Mucosa of rectum (tissue), 2 donors: ENCODE results near the gene POC1A.
A peak's percentile ranks its signal among the peaks of the same experiment; 100 is the strongest.

Experiments
- H3K27ac ChIP-seq, 2 donors: one replicate each; pipeline ENCODE4 v1.7.0; 2013; ENCODE audit warnings: inconsistent platforms in 2 of 2, low read depth in 2 of 2, low read length in 2 of 2
- H3K27me3 ChIP-seq, 2 donors: one replicate each; pipeline ENCODE4 v1.7.0; 2013; ENCODE audit warnings: low read length in 2 of 2; ENCODE audit not compliant: control insufficient read depth in 2 of 2, insufficient read depth in 2 of 2
- H3K36me3 ChIP-seq, 2 donors: one replicate each; pipeline ENCODE4 v1.7.0; 2013; ENCODE audit warnings: low read length in 2 of 2; ENCODE audit not compliant: control insufficient read depth in 2 of 2, insufficient read depth in 2 of 2
- H3K4me1 ChIP-seq, 2 donors: one replicate each; pipeline ENCODE4 v1.7.0; 2013; ENCODE audit warnings: low read length in 2 of 2, mild to moderate bottlenecking in 1 of 2; ENCODE audit not compliant: control insufficient read depth in 2 of 2, insufficient read depth in 2 of 2
- H3K4me3 ChIP-seq, 2 donors: one replicate each; pipeline ENCODE4 v1.7.0; 2013; ENCODE audit warnings: low read length in 2 of 2
- H3K9ac ChIP-seq, 2 donors: one replicate each; pipeline ENCODE4 v1.7.0; 2013; ENCODE audit warnings: low read length in 2 of 2, low read depth in 1 of 2, mild to moderate bottlenecking in 1 of 2
- H3K9me3 ChIP-seq, 2 donors: one replicate each; pipeline ENCODE4 v1.7.0; 2013; ENCODE audit warnings: low read length in 2 of 2; ENCODE audit not compliant: control insufficient read depth in 2 of 2
- donor health status: healthy.
- donor health status: Normal muscosa, but diverticular disease.

POC1A gene

DNA sequence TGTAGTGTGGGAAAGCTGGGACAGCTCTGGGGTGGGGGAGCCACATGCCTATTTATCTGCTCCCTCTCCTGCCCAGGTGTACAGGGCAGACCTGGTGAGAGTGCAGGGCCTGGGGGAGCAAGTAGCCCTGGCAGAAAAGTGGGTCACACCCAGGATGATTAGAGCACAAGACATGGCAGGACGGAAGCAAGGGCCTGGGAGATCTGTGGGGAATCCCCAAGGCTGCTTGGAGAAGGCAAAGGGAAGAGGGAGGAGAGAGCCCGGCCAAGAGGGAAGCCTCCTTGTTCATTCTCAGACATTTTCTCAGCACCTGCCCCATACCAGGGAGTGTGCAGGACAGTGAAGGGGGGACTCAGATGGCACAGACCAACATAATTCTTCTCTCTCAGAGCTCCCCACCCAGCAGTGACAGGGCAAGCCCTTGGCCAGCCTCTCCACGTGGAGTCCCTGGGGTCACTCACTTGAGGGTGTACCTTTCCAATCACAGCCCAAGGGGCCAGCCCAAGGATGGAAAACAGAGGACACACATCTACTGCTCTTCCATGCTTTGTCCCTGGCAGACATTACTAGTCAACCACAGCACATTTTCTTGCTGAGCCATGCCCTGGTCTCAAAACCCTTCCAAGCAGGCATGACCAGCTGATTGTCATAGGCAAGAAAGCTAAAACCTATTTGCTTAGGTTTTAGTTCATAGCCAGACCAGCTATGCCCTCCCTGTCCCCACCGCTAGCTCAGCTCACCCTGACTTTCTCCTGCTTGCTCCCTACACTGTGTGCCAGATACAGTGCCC is 92.9 kb downstream of the POC1A start:
- Histone ChIP-seq H3K27me3 (no peaks in the 10 kb centered on the region), H3K9ac (no peak overlapping the region), H3K4me3 (no peak overlapping the region), H3K36me3 (no peaks in the 10 kb centered on the region), H3K9me3 (no peaks in the 10 kb centered on the region), H3K27ac (no peak overlapping the region), H3K4me1 (peaks cover 6 to 13% of the 10 kb centered on the region in 2 donors)

DNA sequence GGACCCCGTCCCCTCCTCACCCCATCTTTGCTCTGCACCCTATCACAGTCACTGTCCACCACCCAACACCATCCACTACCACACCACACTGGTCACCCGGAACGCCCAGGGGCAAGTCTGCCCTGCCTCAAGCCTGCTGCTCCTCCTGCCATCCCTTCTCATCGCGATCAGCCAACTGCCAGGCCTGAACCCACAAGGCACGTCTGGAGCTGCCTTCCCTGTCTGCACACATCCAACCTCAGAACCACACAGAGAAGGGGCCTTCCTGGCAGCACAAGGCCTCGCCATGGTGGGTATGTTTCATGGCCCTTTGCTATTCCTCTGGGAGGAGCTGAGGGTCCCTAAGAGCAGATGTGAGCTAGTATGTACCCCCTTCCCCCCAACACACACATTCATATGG is 94.4 kb downstream of the POC1A start:
- H3K27ac ChIP-seq = no peak overlapping the region

DNA sequence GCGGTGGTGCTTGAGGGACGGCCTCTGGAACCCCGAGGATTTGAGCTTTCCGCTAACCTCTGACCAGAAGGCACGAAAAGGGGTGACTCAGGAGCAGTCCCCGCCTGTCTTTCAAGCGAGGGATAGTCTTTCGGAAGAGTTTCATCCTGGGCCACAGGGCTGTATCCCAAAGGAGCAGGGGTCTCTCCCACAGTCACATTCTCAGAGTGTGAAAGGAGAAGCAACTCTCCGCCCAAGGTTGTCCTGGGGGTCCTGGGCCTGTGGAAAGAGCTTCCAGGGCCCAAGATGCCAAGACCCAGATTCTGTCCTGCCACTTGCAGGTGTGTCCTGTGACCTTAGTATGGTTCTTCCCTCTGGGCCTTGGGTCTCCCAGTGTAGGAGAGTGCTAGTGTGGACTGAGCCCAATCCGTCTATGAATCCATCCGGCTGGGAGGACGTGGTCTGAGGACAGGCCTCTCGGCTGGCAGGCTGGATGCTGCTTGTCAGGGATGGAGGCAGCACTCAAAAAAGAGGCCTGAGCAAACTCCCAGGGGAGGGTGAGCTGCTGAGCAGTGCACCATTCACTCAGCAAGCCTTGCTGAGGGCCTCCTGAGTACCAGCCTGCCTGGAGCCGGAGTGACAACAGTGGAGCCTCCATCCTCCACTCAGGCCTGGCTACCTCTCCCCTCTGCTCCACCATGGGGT is 96.3 kb downstream of the POC1A start:
- peak overlapping the region; percentile 61 to 75 for H3K4me3 ChIP-seq
- H3K36me3 ChIP-seq = peaks cover 0 to 4% of the 10 kb centered on the region in 2 donors
- no peaks in the 10 kb centered on the region for H3K9me3 ChIP-seq
- H3K4me1 ChIP-seq = peaks cover 22 to 33% of the 10 kb centered on the region in 2 donors
- H3K27me3 ChIP-seq = no peaks in the 10 kb centered on the region
- H3K9ac ChIP-seq = peak overlapping the region; percentile 54 to 58
- peak overlapping the region; percentile 24 to 74 for H3K27ac ChIP-seq

More for the DNA sequence above, 94.4 kb downstream of the POC1A start:
- peaks cover 7 to 15% of the 10 kb centered on the region in 2 donors for H3K4me1 ChIP-seq
- no peak overlapping the region for H3K4me3 ChIP-seq
- no peaks in the 10 kb centered on the region for H3K27me3 ChIP-seq
- no peak overlapping the region for H3K9ac ChIP-seq
- H3K9me3 ChIP-seq = no peaks in the 10 kb centered on the region
- no peaks in the 10 kb centered on the region for H3K36me3 ChIP-seq

DNA sequence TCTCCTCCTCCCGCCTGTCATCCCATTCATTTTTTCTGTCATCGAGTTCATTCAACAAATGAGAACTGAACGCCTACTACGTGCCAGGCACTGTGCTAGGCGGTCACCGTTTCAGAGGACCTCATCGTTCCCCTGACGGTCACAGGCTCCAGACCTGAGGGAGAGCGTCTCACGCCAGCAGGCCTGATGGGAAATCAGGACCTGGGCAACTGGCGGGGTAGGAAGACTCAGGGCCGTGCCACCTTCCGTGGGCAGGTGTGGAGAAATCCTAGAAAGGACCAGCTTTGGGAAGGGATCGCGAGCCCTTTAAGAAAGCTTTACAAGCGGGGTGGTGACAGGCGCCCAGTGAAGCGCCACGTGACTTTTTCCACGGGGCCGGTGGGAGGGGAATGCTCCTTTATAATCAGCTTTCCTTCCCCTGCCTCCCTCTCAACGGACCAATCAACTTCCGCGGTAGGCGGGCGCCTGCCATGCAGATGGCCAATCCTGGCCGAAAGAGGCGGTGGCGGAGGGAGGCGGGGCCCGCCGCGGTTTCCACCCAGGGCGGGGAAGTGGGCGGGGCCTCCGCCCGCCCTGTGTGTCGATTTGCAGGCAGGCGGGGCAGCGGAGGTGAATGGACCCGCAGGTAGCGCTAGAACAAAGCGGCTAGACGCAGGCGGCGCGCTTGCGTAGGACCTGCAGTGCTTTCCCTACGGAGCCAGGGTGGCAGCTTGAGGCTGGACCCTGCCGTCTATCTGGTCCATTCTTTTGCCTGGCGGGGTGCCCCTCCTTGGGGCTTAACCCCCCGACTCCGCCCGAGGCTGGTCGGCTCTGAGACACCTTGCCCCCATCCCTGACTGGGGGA is 97.0 kb downstream of the POC1A start:
- Histone ChIP-seq H3K9me3 (no peaks in the 10 kb centered on the region), H3K27me3 (no peaks in the 10 kb centered on the region), H3K4me1 (peaks cover 30 to 41% of the 10 kb centered on the region in 2 donors), H3K4me3 (peak overlapping the region; percentile 68 to 76), H3K36me3 (peaks cover 0 to 4% of the 10 kb centered on the region in 2 donors), H3K27ac (peak overlapping the region; percentile 89 to 93), H3K9ac (peak overlapping the region; percentile 66 to 76)

DNA sequence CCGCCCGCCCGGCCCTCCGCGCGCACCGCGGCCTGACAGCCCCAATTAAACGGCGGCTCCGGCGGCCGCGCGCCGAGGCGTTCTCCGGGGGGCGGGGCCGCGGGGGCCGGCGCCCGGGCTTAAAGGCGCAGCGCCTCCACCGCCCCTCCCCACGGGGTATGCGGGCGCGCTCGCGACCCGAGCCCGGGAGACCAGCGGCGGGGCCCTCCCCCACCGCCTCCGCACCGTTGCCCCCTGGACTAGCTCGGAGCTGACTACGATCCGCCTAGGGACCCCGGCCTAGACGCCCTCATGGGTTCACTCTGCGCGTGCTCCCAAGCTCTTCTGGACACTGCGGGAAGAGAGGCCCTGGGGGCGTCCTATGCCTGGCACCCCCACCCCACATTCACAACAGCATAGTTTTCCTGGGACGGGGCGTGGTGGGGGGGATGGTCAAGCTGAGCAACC is 97.7 kb downstream of the POC1A start, which contains the start of gene DUSP7:
TSS of gene DUSP7 (minus strand) at position 51 of the 447 bp plus-strand sequence. CDS start 205 bp downstream, outside the sequence.
- H3K4me3 ChIP-seq = peak within 1 kb of the TSS; percentile 68 to 81
- no peaks in the 10 kb centered on the region for H3K9me3 ChIP-seq
- H3K9ac ChIP-seq = peak within 1 kb of the TSS; percentile 76 to 81
- peak within 1 kb of the TSS; percentile 89 to 93 for H3K27ac ChIP-seq
- H3K4me1 ChIP-seq = peaks cover 35 to 47% of the 10 kb centered on the region in 2 donors
- H3K27me3 ChIP-seq = no peaks in the 10 kb centered on the region
- H3K36me3 ChIP-seq = peaks cover 0 to 5% of the 10 kb centered on the region in 2 donors

DNA sequence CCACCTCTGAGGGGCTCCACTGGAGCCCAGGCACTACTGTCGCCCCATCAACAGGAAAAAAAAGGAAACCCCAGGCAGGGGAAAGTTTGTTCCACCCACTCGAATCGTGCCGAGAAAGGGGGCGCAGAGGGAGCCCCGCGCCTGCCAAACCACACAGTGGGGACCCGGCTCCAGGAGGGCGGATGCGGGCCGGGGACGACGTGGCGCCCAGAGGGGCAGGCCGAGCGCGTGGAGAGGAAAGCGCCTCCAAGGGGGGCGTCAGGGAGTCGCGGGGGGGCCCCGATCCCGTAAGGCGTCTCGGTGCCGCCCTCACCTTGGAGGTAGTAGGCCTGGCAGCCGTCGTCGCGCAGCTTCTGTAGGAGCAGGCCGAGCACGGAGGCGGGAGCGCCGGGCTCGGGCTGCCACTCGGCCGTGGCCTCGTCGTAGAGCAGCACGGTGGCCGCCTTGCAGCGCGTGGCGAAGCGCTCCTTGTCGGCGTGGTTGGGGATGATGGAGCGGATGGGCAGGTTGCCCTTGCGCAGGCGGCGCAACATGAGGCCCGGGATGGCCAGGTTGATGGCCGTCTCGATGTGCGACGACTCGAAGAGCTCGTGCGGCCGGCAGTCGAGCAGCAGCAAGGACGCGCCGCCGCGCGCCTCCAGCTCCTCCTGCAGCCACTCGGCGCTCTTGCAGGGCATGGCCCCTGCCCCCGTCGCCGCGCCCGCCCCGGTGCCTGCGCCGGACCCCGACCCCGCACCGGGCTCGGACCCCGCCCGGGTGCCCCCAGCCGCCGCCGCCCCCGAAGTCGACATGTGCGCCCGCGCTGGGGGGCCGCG is 98.5 kb downstream of the POC1A start:
- Histone ChIP-seq H3K9me3 (no peaks in the 10 kb centered on the region), H3K4me3 (peak overlapping the region; percentile 46 to 81), H3K27me3 (no peaks in the 10 kb centered on the region), H3K9ac (peak overlapping the region; percentile 74 to 81), H3K4me1 (peaks cover 35 to 48% of the 10 kb centered on the region in 2 donors), H3K36me3 (peaks cover 1 to 12% of the 10 kb centered on the region in 2 donors), H3K27ac (peak overlapping the region; percentile 27 to 82)

DNA sequence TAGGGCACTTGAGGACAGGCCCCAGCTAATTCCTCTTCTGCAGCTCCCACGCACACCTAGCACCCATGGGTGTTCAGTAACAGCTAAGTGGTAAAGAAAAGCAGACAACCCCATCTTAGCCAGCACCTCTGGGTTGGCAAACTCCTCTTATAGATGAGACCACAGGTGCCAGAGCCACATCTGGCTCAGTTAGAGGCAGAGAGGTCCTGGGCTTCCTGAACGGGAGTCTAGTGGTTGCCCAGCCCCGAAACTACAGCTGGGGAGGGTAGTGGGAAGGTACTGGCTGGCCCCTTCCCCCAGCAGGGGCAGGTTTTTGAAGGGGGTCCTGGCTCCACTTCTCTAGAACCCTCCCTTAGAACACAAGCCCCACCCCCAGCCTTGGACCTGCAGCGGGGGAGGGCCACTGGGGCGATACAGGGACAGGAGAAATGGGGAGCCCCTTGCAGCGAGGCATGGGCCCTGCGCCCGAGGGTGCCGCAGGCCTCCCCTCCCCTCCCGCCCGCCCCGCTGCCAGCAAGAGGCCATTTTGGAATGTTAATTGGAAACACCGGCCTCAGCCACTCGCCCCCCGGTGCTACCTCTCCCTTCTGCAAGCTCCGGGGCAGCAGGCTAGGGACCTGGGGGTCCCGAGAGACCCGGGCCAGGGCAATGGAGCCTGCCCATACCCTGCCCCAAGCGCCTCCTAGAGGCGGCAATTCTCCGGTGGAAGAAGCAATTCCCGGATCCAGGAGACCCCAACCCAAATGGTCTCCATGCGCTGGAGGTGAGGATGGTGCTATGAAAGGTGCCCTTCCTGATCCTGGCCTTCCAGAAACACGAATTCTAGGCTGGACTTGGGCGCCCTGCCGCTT is 99.3 kb downstream of the POC1A start:
- peak overlapping the region; percentile 27 to 82 for H3K27ac ChIP-seq
- H3K9me3 ChIP-seq = no peaks in the 10 kb centered on the region
- H3K4me3 ChIP-seq = peak overlapping the region; percentile 46 to 81
- H3K4me1 ChIP-seq = peaks cover 35 to 48% of the 10 kb centered on the region in 2 donors
- H3K9ac ChIP-seq = peak overlapping the region; percentile 74 to 81
- H3K27me3 ChIP-seq = no peaks in the 10 kb centered on the region
- peaks cover 9 to 20% of the 10 kb centered on the region in 2 donors for H3K36me3 ChIP-seq

DNA sequence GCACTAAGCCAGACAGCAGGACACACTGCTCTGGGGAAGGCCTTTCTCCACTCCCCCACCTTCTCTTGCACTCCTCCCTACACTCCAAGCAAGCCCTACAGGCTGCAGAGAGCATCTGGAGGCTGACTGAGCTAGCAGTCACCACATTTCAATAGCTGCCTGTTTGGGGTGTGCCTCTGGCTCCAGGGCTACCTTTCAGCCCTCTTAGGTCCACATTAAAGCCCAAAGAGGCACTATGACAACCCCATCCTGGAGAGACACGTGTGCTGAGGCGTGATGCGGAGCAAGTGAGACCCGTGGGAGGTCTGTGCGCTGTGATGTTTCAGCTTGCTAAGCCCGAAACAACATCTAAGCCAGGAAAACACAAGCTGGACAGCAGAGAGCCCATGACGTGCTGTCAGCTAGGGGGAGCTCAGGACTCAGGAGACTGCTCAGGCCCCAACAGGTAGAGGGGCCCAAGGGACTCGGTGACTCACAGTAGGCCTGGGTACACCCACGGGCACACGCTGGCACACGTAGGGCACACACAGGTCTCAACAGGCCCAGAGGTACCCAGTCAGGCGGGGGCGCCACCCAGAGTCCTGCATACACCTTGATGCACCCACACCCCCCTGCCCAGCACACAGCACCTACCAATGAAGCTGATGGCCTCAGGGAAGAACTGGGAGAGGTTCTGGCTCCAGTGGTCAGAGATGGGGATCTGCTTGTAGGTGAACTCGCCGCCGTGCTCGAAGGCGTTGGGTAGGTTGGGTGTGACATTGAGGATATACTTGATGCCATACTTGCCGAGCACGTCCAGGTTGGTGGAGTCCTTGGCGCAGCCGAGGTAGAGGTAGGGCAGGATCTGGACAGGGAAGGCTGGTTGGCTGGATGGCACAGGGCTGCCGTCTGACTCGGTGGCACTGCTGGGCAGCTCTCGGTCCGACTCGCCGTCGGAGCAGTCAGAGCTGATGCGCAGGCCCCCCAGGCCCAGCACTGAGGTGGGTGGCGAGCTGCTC is 100.6 kb downstream of the POC1A start:
- Histone ChIP-seq H3K4me1 (peaks cover 35 to 48% of the 10 kb centered on the region in 2 donors), H3K36me3 (peaks cover 17 to 29% of the 10 kb centered on the region in 2 donors), H3K9ac (peak overlapping the region; percentile 45 to 52), H3K9me3 (no peaks in the 10 kb centered on the region), H3K27ac (peak overlapping the region; percentile 50 to 82), H3K4me3 (peak overlapping the region; percentile 30 to 81), H3K27me3 (no peaks in the 10 kb centered on the region)
